IMR-90 (cell line): Measurements from ENCODE around the gene CDH13. TPM values are rescaled to one million over a fixed set of nuclear protein-coding genes. Genes with fewer than 3 reads are reported as not detected.

Experiments used
- ATAC-seq: fragments of 200-7000 bp; cut with Tn5 transposase; 2 replicates; pipeline ENCODE4 v1.9.1; 2020; ENCODE audit warnings: low read depth, mild to moderate bottlenecking, moderate library complexity
- BruUV-seq: library from RNA; stranded (reverse); fragments of 400-500 nt; replicated peaks from 2 replicates; lab custom pipeline; 2021; lab: Mats Ljungman, UMichigan
- CTCF ChIA-PET: fragments of 300-600 bp; formaldehyde crosslinking; extraction: SDS; loops from one replicate; lab custom pipeline; 2021; ENCODE audit warnings: antibody characterized with exemption; lab: Yijun Ruan, JAX
- POLR2A ChIA-PET: fragments of 300-600 bp; sonication (Branson Sonifier 250); formaldehyde crosslinking; loops from one replicate; lab custom pipeline; 2022; ENCODE audit warnings: antibody characterized with exemption; ENCODE audit not compliant: unreplicated experiment; lab: Charles Lee
- DNase-seq: peaks from one replicate; pipeline ENCODE4 v3.0.0; 2013
- H2AFZ ChIP-seq: replicated peaks from 2 replicates; pipeline ENCODE3; 2013; ENCODE audit warnings: low read length, mild to moderate bottlenecking; ENCODE audit not compliant: poor library complexity
- H2AK5ac ChIP-seq: 2 replicates; pipeline ENCODE4 v1.6.1; 2013; ENCODE audit warnings: low read depth, low read length, inconsistent platforms
- H2AK9ac ChIP-seq: replicated peaks from 2 replicates; pipeline ENCODE3; 2013; ENCODE audit warnings: mild to moderate bottlenecking, low read depth, low read length, moderate library complexity; ENCODE audit not compliant: poor library complexity
- H2BK120ac ChIP-seq: 2 replicates; pipeline ENCODE4 v1.6.1; 2013; ENCODE audit warnings: low read depth, low read length, inconsistent platforms
- H2BK15ac ChIP-seq: 3 replicates; pipeline ENCODE4 v1.6.1; 2013; ENCODE audit warnings: low read depth, low read length, inconsistent platforms
- H2BK20ac ChIP-seq: 2 replicates; pipeline ENCODE4 v1.6.1; 2013; ENCODE audit warnings: low read depth, mild to moderate bottlenecking, inconsistent platforms, low read length, moderate library complexity
- H2BK5ac ChIP-seq: 2 replicates; pipeline ENCODE4 v1.6.1; 2013; ENCODE audit warnings: mild to moderate bottlenecking, low read depth, low read length, inconsistent platforms; ENCODE audit not compliant: poor library complexity, severe bottlenecking
- H3K14ac ChIP-seq: replicated peaks from 2 replicates; pipeline ENCODE4 v1.6.1; 2013; ENCODE audit warnings: low read depth, low read length, inconsistent platforms
- H3K18ac ChIP-seq: 2 replicates; pipeline ENCODE4 v1.6.1; 2013; ENCODE audit warnings: low read depth, low read length, control low read depth
- H3K23ac ChIP-seq: 2 replicates; pipeline ENCODE4 v1.6.1; 2013; ENCODE audit warnings: low read depth, low read length, inconsistent platforms
- H3K27ac ChIP-seq: 2 replicates; pipeline ENCODE4 v1.5.1; 2013; ENCODE audit warnings: mild to moderate bottlenecking, control low read depth, low read length; ENCODE audit not compliant: insufficient read depth
- H3K27me3 ChIP-seq: 2 replicates; pipeline ENCODE4 v1.6.1; 2013; ENCODE audit warnings: low read length; ENCODE audit not compliant: control insufficient read depth, insufficient read depth
- H3K36me3 ChIP-seq: 2 replicates; pipeline ENCODE4 v1.6.1; 2013; ENCODE audit warnings: low read length, mixed read lengths; ENCODE audit not compliant: control insufficient read depth, insufficient read depth
- H3K4ac ChIP-seq: 2 replicates; pipeline ENCODE4 v1.6.1; 2013; ENCODE audit warnings: low read depth, low read length, inconsistent platforms
- H3K4me1 ChIP-seq: 2 replicates; pipeline ENCODE4 v1.6.1; 2013; ENCODE audit warnings: low read length, mixed read lengths; ENCODE audit not compliant: control insufficient read depth, insufficient read depth
- H3K4me2 ChIP-seq: 2 replicates; pipeline ENCODE4 v1.6.1; 2013; ENCODE audit warnings: low read depth, mild to moderate bottlenecking, control low read depth, low read length, moderate library complexity
- H3K4me3 ChIP-seq: 2 replicates; pipeline ENCODE4 v1.5.1; 2013; ENCODE audit warnings: low read depth, mild to moderate bottlenecking, control low read depth, low read length, moderate library complexity; ENCODE audit not compliant: insufficient read depth
- H3K56ac ChIP-seq: 2 replicates; pipeline ENCODE4 v1.6.1; 2013; ENCODE audit warnings: low read length, inconsistent platforms; ENCODE audit not compliant: insufficient read depth; ENCODE audit errors: extremely low read depth
- H3K79me1 ChIP-seq, 2 experiments: 2 replicates each; pipeline ENCODE4 v1.6.1; 2013; ENCODE audit warnings: low read length in 2 of 2, inconsistent platforms in 1 of 2, low read depth in 1 of 2
- H3K9ac ChIP-seq: 2 replicates; pipeline ENCODE4 v1.6.1; 2013; ENCODE audit warnings: low read depth, low read length, control low read depth
- H3K9me1 ChIP-seq: 2 replicates; pipeline ENCODE4 v1.6.1; 2013; ENCODE audit warnings: low read length, inconsistent platforms; ENCODE audit not compliant: insufficient read depth
- H3K9me3 ChIP-seq: 2 replicates; pipeline ENCODE4 v1.6.1; 2013; ENCODE audit warnings: low read length; ENCODE audit not compliant: control insufficient read depth, insufficient read depth
- H4K20me1 ChIP-seq: 2 replicates; pipeline ENCODE4 v1.6.1; 2013; ENCODE audit warnings: low read length, inconsistent platforms; ENCODE audit not compliant: insufficient read depth
- H4K5ac ChIP-seq: 2 replicates; pipeline ENCODE4 v1.6.1; 2013; ENCODE audit warnings: mild to moderate bottlenecking, low read depth, low read length, control low read depth
- H4K8ac ChIP-seq, 2 experiments: 2 replicates each; pipeline ENCODE4 v1.6.1; 2013; ENCODE audit warnings: low read depth in 2 of 2, low read length in 2 of 2, control low read depth in 1 of 2, inconsistent platforms in 1 of 2
- H4K91ac ChIP-seq: 2 replicates; pipeline ENCODE4 v1.6.1; 2013; ENCODE audit warnings: low read depth, low read length, inconsistent platforms; ENCODE audit not compliant: insufficient read depth
- BHLHE40 ChIP-seq: fragments of 150-350 bp; IDR thresholded peaks from 2 replicates; pipeline ENCODE4 v1.6.1; 2016; ENCODE audit warnings: mild to moderate bottlenecking, low read depth, low read length
- NFE2L2 ChIP-seq: fragments of 150-350 bp; IDR thresholded peaks from 2 replicates; pipeline ENCODE4 v1.6.1; 2016; ENCODE audit warnings: low read depth, mild to moderate bottlenecking, low read length
- WGBS, 2 experiments: methylation state at CpG; one replicate each; pipeline versions ENCODE4 v1.1.5 to v1.1.7; 2013; ENCODE audit warnings: missing lambda C conversion rate in 2 of 2; ENCODE audit not compliant: insufficient read length in 1 of 2; ENCODE audit errors: extremely low coverage in 2 of 2; 5-methylcytosine and 5-hydroxymethylcytosine counted together
- dilution Hi-C: fragments of 300-500 bp; cut with HindIII; formaldehyde crosslinking; loops from one replicate; pipeline ENCODE4 v1.14.3; 2018; ENCODE audit warnings: low sequenced_read_pairs; ENCODE audit not compliant: unreplicated experiment
- in situ Hi-C: fragments of 300-500 bp; cut with MboI; formaldehyde crosslinking; loops from 3 replicates; pipeline ENCODE4 v1.14.3; 2019; ENCODE audit warnings: low sequenced_read_pairs, inconsistent platforms, mixed read lengths
- intact Hi-C: fragments of 100-400 bp; cut with micrococcal nuclease; formaldehyde crosslinking; loops from 2 replicates; pipeline ENCODE4 v1.10.0; 2022
- polyA plus RNA-seq, 3 experiments: library from polyadenylated mRNA; depleted of rRNA; stranded (reverse); fragments of >200 nt; gene quantifications; 2 replicates each; pipeline ENCODE4 v1.2.3, GENCODE V29; 2012; ENCODE audit warnings: low replicate concordance in 1 of 3
- total RNA-seq: library from RNA; depleted of rRNA; stranded (reverse); fragments of >200 nt; gene quantifications from 2 replicates; pipeline ENCODE4 v1.2.3, GENCODE V29; 2012
- TF ChIP-seq, protein P1 (sequence below): conservative IDR thresholded peaks from 2 replicates; pipeline ENCODE4 v1.5.1; 2012; ENCODE audit warnings: mild to moderate bottlenecking, low read depth, low read length, improper control_type of control experiment

CDH13 gene
- total and polyA plus RNA-seq, 2 of the 4 experiments (the other 2 are of a cell fraction) = 61.6 to 74.7 TPM

DNA sequence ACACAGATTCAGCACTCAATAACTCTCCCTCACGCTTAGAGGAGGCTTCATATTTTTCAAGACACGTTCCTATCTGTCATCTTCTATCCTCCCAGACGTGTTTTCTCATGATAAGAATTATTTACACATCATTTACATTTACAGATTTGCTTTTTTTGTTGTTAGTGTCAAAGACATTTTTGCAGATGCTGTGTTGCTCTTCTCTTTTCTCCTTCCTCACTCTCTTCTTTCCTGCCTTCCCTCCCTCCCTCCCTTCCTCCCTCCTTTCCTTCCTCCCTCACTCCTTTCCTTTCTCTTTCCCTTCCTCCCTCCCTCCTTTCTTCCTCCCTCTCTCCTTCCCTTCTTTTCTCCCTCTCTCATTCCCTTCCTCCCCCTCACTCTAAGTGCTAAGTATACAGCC lies 643.9 kb downstream of the CDH13 start:
- Histone ChIP-seq H3K4me2 (no peak overlapping the region), H3K4me1 (no peaks in the 10 kb centered on the region), H3K4me3 (no peak overlapping the region), H2AK5ac (no peak overlapping the region), H3K56ac (no peak overlapping the region), H3K4ac (no peak overlapping the region), H3K79me1 (no peaks in the 10 kb centered on the region), H4K91ac (no peak overlapping the region), H2AK9ac (no peak overlapping the region), H2BK120ac (no peak overlapping the region), H3K14ac (no peak overlapping the region), H4K5ac (no peak overlapping the region), H3K23ac (no peak overlapping the region), H2AFZ (no peak overlapping the region), H3K9ac (no peak overlapping the region), H4K20me1 (no peaks in the 10 kb centered on the region), H3K9me3 (no peaks in the 10 kb centered on the region), H3K9me1 (no peaks in the 10 kb centered on the region; the same call in 1 of the 2 replicates), H2BK5ac (no peak overlapping the region), H2BK20ac (no peak overlapping the region), H2BK15ac (no peak overlapping the region), H3K18ac (no peak overlapping the region), H3K36me3 (no peaks in the 10 kb centered on the region), H3K27ac (no peak overlapping the region), H3K27me3 (no peaks in the 10 kb centered on the region), H4K8ac (no peak overlapping the region)
- BruUV-seq = no TSS peak
- TF ChIP-seq, protein P1, sequence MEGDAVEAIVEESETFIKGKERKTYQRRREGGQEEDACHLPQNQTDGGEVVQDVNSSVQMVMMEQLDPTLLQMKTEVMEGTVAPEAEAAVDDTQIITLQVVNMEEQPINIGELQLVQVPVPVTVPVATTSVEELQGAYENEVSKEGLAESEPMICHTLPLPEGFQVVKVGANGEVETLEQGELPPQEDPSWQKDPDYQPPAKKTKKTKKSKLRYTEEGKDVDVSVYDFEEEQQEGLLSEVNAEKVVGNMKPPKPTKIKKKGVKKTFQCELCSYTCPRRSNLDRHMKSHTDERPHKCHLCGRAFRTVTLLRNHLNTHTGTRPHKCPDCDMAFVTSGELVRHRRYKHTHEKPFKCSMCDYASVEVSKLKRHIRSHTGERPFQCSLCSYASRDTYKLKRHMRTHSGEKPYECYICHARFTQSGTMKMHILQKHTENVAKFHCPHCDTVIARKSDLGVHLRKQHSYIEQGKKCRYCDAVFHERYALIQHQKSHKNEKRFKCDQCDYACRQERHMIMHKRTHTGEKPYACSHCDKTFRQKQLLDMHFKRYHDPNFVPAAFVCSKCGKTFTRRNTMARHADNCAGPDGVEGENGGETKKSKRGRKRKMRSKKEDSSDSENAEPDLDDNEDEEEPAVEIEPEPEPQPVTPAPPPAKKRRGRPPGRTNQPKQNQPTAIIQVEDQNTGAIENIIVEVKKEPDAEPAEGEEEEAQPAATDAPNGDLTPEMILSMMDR = no peak
- TF ChIP-seq NFE2L2 (no peak), BHLHE40 (no peak)
- WGBS, 2 experiments = no CpG with 5 or more reads among the region's 3 CpGs
- DNase-seq (no peak), ATAC-seq (no peak)
- ChIA-PET POLR2A (no interaction called here), CTCF (no interaction called here)
- in situ Hi-C loops = no loop called here
- intact Hi-C loops = no loop called here
- dilution Hi-C loops = no loop called here
